B cell (primary cell): ENCODE data around the gene ELFN2. TPM values are rescaled to one million over a fixed set of nuclear protein-coding genes. Genes with fewer than 3 reads are reported as not detected.

Source experiments
- ATAC-seq: fragments of 200-7000 bp; cut with Tn5 transposase; one replicate; pipeline ENCODE4 v1.10.0; 2021; ENCODE audit warnings: low read depth, mild to moderate bottlenecking, moderate number of reproducible peaks, moderate library complexity
- CTCF ChIA-PET: fragments of 350-600 bp; sonication (Branson Sonifier 250); formaldehyde crosslinking; loops from one replicate; lab custom pipeline; 2021; ENCODE audit warnings: antibody characterized with exemption, inconsistent platforms; lab: Charles Lee
- POLR2A ChIA-PET: fragments of 350-600 bp; sonication (Branson Sonifier 250); formaldehyde crosslinking; loops from one replicate; lab custom pipeline; 2021; ENCODE audit warnings: antibody characterized with exemption; lab: Charles Lee
- DNase-seq: peaks from one replicate; pipeline ENCODE4 v3.0.0; 2013
- H2AFZ ChIP-seq: 2 replicates; pipeline ENCODE4 v1.6.1; 2012; ENCODE audit warnings: mild to moderate bottlenecking, low read depth, low read length; ENCODE audit not compliant: insufficient read depth, poor library complexity, severe bottlenecking
- H3K27ac ChIP-seq, 2 donors: 1 replicate in 1 of 2; 2 replicates in 1 of 2; pipeline ENCODE4 v1.5.1; 2012 to 2013; ENCODE audit warnings: low read length in 2 of 2, mild to moderate bottlenecking in 2 of 2, moderate library complexity in 1 of 2
- H3K27me3 ChIP-seq, 4 experiments: fragments of 200-600 bp in 1 of 4; sonication (generic) in 1 of 4; replicated peaks in 1 of 4; 1 replicate in 2 of 4; 2 replicates in 2 of 4; pipeline versions ENCODE4 v1.6.1 to v1.7.0; 2013 to 2016; ENCODE audit warnings: low read length in 3 of 4, mild to moderate bottlenecking in 2 of 4, mixed read lengths in 1 of 4, moderate library complexity in 1 of 4; ENCODE audit not compliant: insufficient read depth in 4 of 4, control insufficient read depth in 3 of 4; ENCODE audit errors: control extremely low read depth in 1 of 4
- H3K36me3 ChIP-seq, 2 experiments: replicated peaks in 1 of 2; 1 replicate in 1 of 2; 2 replicates in 1 of 2; pipeline versions ENCODE4 v1.6.1 to v1.7.1; 2013; ENCODE audit warnings: low read length in 1 of 2; ENCODE audit not compliant: insufficient read depth in 2 of 2, control insufficient read depth in 1 of 2; ENCODE audit errors: control extremely low read depth in 1 of 2, extremely low read depth in 1 of 2
- H3K4me1 ChIP-seq, 2 donors: fragments of 200-600 bp in 1 of 2; sonication (generic) in 1 of 2; 1 replicate in 1 of 2; 2 replicates in 1 of 2; pipeline versions ENCODE4 v1.5.1 to v1.6.1; 2013 to 2017; ENCODE audit warnings: low read length in 2 of 2; ENCODE audit not compliant: control insufficient read depth in 2 of 2, insufficient read depth in 2 of 2
- H3K4me2 ChIP-seq: replicated peaks from 2 replicates; pipeline ENCODE3; 2012; ENCODE audit warnings: mild to moderate bottlenecking, low read depth, low read length; ENCODE audit not compliant: poor library complexity, severe bottlenecking
- H3K4me3 ChIP-seq, 5 experiments: fragments of 200-600 bp in 1 of 5; sonication (generic) in 1 of 5; 1 replicate in 3 of 5; 2 replicates in 2 of 5; pipeline versions ENCODE4 v1.5.1 to v1.7.0; 2011 to 2016; ENCODE audit warnings: low read length in 4 of 5, mild to moderate bottlenecking in 4 of 5, low read depth in 2 of 5, control low read depth in 1 of 5, moderate library complexity in 1 of 5; ENCODE audit not compliant: insufficient read depth in 1 of 5; ENCODE audit errors: control extremely low read depth in 1 of 5, extremely low read depth in 1 of 5
- H3K79me2 ChIP-seq: fragments of 200-600 bp; sonication (generic); one replicate; pipeline ENCODE4 v1.6.0; 2016; ENCODE audit warnings: low read length; ENCODE audit not compliant: control insufficient read depth, insufficient read depth
- H3K9ac ChIP-seq: fragments of 200-600 bp; sonication (generic); 2 replicates; pipeline ENCODE4 v1.6.1; 2017; ENCODE audit warnings: mild to moderate bottlenecking, low read length, moderate library complexity
- H3K9me3 ChIP-seq, 3 donors: one replicate each; pipeline versions ENCODE4 v1.6.1 to v1.7.1; 2013; ENCODE audit warnings: low read length in 2 of 3; ENCODE audit not compliant: control insufficient read depth in 2 of 3, insufficient read depth in 1 of 3; ENCODE audit errors: control extremely low read depth in 1 of 3
- H4K20me1 ChIP-seq: 2 replicates; pipeline ENCODE4 v1.6.0; 2012; ENCODE audit warnings: mild to moderate bottlenecking, low read length; ENCODE audit not compliant: insufficient read depth, control insufficient read depth, poor library complexity, severe bottlenecking
- H3K27ac Mint-ChIP-seq: one replicate; pipeline ENCODE4 v1.8.0; 2021; ENCODE audit warnings: mixed read lengths
- H3K27me3 Mint-ChIP-seq: one replicate; pipeline ENCODE4 v1.8.0; 2021; ENCODE audit warnings: mixed read lengths
- H3K4me1 Mint-ChIP-seq: one replicate; pipeline ENCODE4 v1.8.0; 2021; ENCODE audit warnings: mixed read lengths
- H3K4me3 Mint-ChIP-seq: one replicate; pipeline ENCODE4 v1.8.0; 2021; ENCODE audit warnings: mixed read lengths
- H3K9me3 Mint-ChIP-seq: one replicate; pipeline ENCODE4 v1.8.0; 2022; ENCODE audit warnings: mixed read lengths; ENCODE audit not compliant: insufficient read depth
- CTCF ChIP-seq: fragments of 200-600 bp; IDR thresholded peaks from one replicate; pipeline ENCODE4 v1.8.0; 2022; ENCODE audit warnings: antibody characterized with exemption, mild to moderate bottlenecking
- EZH2 ChIP-seq: IDR thresholded peaks from 2 replicates; pipeline ENCODE4 v1.6.1; 2012; ENCODE audit warnings: borderline replicate concordance, low read depth, mild to moderate bottlenecking, moderate library complexity, low read length; ENCODE audit not compliant: insufficient read depth, poor library complexity, severe bottlenecking
- whole genome bisulfite sequencing: methylation state at CpG from one replicate; pipeline ENCODE4 v1.1.5; 2013; ENCODE audit warnings: missing lambda C conversion rate; ENCODE audit not compliant: insufficient coverage; 5-methylcytosine and 5-hydroxymethylcytosine counted together
- intact Hi-C: fragments of 100-400 bp; cut with micrococcal nuclease; formaldehyde crosslinking; loops from one replicate; pipeline ENCODE4 v1.10.0; 2022
- polyA plus RNA-seq: library from polyadenylated mRNA; depleted of rRNA; stranded (reverse); fragments of >200 nt; gene quantifications from 2 replicates; pipeline ENCODE4 v1.2.3, GENCODE V29; 2012
- total RNA-seq, 2 donors: library from RNA; stranded (reverse); fragments of 120-200 nt in 1 of 2; gene quantifications; 1 replicate in 1 of 2; 2 replicates in 1 of 2; pipeline versions ENCODE4 v1.2.3 to v1.2.4, GENCODE V29; 2013 to 2022

Gene ELFN2
- total and polyA plus RNA-seq, 2 donors (not counting 1 experiment from before 2014, with no cell fraction given) = 0.07 to 0.12 TPM

GRCh38 chr22:37448516-37449127 is 21.3 kb upstream of the ELFN2 start:
- TF ChIP-seq EZH2 (no peak), CTCF (no peak)
- no peaks in the 10 kb centered on the region for H3K36me3 ChIP-seq
- H3K79me2 ChIP-seq = no peaks in the 10 kb centered on the region
- no peak overlapping the region for H3K4me2 ChIP-seq
- POLR2A ChIA-PET = interaction anchor here (0.5 kb wide), 1 partner anchor 474 kb away, joined by 5 read pairs; no protein-coding TSS in a partner anchor
- H4K20me1 ChIP-seq = no peaks in the 10 kb centered on the region
- H3K4me1 Mint-ChIP-seq = peaks cover 1% of the 10 kb centered on the region
- DNase-seq (no peak), ATAC-seq (no peak)
- no peak overlapping the region for H3K4me3 Mint-ChIP-seq
- no peaks in the 10 kb centered on the region for H3K4me1 ChIP-seq
- 94% methylated on average over 13 of the region's 18 CpGs for WGBS
- CTCF ChIA-PET = interaction anchor here (1.6 to 1.7 kb wide), 2 partner anchors 10 to 23 kb away, joined by 4 to 6 read pairs; no protein-coding TSS in a partner anchor
- peaks cover 0 to 25% (median 4%) of the 10 kb centered on the region in 4 experiments for H3K27me3 ChIP-seq
- H3K4me3 ChIP-seq = no peak overlapping the region
- H3K27me3 Mint-ChIP-seq = peaks cover 5% of the 10 kb centered on the region
- H3K9me3 ChIP-seq = no peaks in the 10 kb centered on the region
- no peak overlapping the region for H2AFZ ChIP-seq
- H3K27ac ChIP-seq = no peak overlapping the region
- H3K9ac ChIP-seq = no peak overlapping the region
- intact Hi-C loops = no loop called here
- H3K27ac Mint-ChIP-seq = no peak overlapping the region
- H3K9me3 Mint-ChIP-seq = no peaks in the 10 kb centered on the region

- Histone ChIP-seq H4K20me1 (no peaks in the 10 kb centered on the region), H3K36me3 (no peaks in the 10 kb centered on the region), H3K4me2 (no peak overlapping the region), H2AFZ (no peak overlapping the region), H3K27ac (no peak overlapping the region), H3K4me3 (no peak overlapping the region), H3K27me3 (peaks cover 0 to 25% (median 4%) of the 10 kb centered on the region in 4 experiments), H3K4me1 (no peaks in the 10 kb centered on the region), H3K9ac (no peak overlapping the region), H3K9me3 (peaks cover 0 to 8% (median 3%) of the 10 kb centered on the region in 3 donors), H3K79me2 (no peaks in the 10 kb centered on the region)
- DNase-seq (no peak), ATAC-seq (no peak)
- no peak for TF ChIP-seq CTCF
- no peak for TF ChIP-seq EZH2
- 94% methylated on average over 3 of the region's 9 CpGs for WGBS
- ChIA-PET CTCF (interaction anchor here (0.7 kb wide), 1 partner anchor 391 kb away, joined by 3 read pairs; no protein-coding TSS in a partner anchor), POLR2A (interaction anchor here (0.6 kb wide), 2 partner anchors 14 to 239 kb away, joined by 4 to 19 read pairs; no protein-coding TSS in a partner anchor)
- H3K27me3 Mint-ChIP-seq = peaks cover 18% of the 10 kb centered on the region
- H3K27ac Mint-ChIP-seq = no peak overlapping the region
- intact Hi-C loops = no loop called here
- no peak overlapping the region for H3K4me3 Mint-ChIP-seq
- H3K4me1 Mint-ChIP-seq = peaks cover 1% of the 10 kb centered on the region
- peaks cover 6% of the 10 kb centered on the region for H3K9me3 Mint-ChIP-seq
Observed at GRCh38 chr22:37445501-37445900, 18.2 kb upstream of the ELFN2 start.
